H1 (cell line): Measurements from ENCODE around the gene MCCC1. TPM values are rescaled to one million over a fixed set of nuclear protein-coding genes. Genes with fewer than 3 reads are reported as not detected.

Source experiments
- NRF1 ChIP-seq: IDR thresholded peaks from 2 replicates; pipeline ENCODE4 v1.6.1; 2011; ENCODE audit warnings: mild to moderate bottlenecking, low read depth, low read length, improper control_type of control experiment
- SAP30 ChIP-seq: fragments of 300-600 bp; sonication (generic); IDR thresholded peaks from 2 replicates; pipeline ENCODE4 v1.7.1; 2012; ENCODE audit warnings: low read length, moderate library complexity, mild to moderate bottlenecking, inconsistent platforms; ENCODE audit not compliant: insufficient read depth, insufficient replicate concordance
- polyA plus RNA-seq, 7 experiments: library from polyadenylated mRNA; depleted of rRNA in 3 of 7; stranded (reverse) in 5 of 7; unstranded in 2 of 7; fragments of >200 nt in 5 of 7; fragments of 200-250 nt in 2 of 7; gene quantifications; 1 replicate in 5 of 7; 2 replicates in 1 of 7; 4 replicates in 1 of 7; pipeline versions ENCODE4 v1.2.1 to v1.2.3, GENCODE V29; 2011 to 2013; ENCODE audit warnings: missing spikeins in 2 of 7, mixed read lengths in 2 of 7
- total RNA-seq: library from RNA; stranded (reverse); fragmentation: NEBNext Ultra II Directional; extraction: Animal tissue kit (Norgen Biotek cat#: 25700); gene quantifications from 2 replicates; pipeline ENCODE4 v1.2.1, GENCODE V29; 2021
- TF ChIP-seq, protein P1 (sequence below): fragments of 300-600 bp; sonication (generic); IDR thresholded peaks from 2 replicates; pipeline ENCODE4 v1.7.1; 2012; ENCODE audit warnings: low read length, moderate library complexity, mild to moderate bottlenecking, inconsistent platforms; ENCODE audit not compliant: insufficient replicate concordance
- TF ChIP-seq, protein P2 (sequence below): IDR thresholded peaks from 2 replicates; pipeline ENCODE4 v1.6.1; 2011; ENCODE audit warnings: low read length, improper control_type of control experiment

Gene MCCC1
- total and polyA plus RNA-seq, 2 of the 8 experiments (the other 6 are each of a cell fraction or from before 2014, with no cell fraction given), result 10.8 to 21.5 TPM

DNA sequence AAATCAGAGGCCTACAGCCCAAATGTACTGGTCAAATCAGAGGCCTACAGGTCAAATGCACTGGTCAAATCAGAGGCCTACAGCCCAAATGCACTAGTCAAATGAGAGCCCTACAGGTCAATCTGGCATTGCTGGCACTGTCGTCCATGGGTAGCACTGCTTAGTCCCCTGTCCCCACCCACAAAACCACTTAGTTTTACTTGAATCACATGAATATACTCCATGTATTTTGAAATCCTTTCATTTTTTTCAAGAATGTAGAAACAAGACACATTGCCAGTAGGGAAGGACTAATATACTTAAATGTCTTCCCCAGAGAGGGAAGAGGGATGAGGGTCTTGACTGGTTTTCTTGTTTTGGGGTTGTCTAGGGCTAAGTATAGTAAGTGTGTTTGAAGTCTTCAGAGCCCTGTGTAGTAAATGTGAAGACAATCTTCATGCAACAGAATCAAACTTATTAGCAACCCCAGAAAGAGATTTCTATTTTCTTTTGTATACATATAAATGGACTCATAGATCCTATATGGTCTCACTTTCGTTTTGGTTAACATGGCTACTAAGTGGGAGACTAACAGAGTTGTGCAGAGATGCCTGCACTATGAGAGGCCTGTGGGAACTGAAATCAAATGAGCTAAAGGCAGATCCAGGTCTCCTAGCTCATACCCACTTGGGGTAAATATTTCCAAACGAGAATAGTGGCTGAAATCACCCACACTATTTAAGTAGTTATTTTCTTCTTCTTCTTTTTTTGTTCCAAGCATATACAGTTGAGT lies 80.7 kb downstream of the MCCC1 start (continued):
- TF ChIP-seq, protein P1, sequence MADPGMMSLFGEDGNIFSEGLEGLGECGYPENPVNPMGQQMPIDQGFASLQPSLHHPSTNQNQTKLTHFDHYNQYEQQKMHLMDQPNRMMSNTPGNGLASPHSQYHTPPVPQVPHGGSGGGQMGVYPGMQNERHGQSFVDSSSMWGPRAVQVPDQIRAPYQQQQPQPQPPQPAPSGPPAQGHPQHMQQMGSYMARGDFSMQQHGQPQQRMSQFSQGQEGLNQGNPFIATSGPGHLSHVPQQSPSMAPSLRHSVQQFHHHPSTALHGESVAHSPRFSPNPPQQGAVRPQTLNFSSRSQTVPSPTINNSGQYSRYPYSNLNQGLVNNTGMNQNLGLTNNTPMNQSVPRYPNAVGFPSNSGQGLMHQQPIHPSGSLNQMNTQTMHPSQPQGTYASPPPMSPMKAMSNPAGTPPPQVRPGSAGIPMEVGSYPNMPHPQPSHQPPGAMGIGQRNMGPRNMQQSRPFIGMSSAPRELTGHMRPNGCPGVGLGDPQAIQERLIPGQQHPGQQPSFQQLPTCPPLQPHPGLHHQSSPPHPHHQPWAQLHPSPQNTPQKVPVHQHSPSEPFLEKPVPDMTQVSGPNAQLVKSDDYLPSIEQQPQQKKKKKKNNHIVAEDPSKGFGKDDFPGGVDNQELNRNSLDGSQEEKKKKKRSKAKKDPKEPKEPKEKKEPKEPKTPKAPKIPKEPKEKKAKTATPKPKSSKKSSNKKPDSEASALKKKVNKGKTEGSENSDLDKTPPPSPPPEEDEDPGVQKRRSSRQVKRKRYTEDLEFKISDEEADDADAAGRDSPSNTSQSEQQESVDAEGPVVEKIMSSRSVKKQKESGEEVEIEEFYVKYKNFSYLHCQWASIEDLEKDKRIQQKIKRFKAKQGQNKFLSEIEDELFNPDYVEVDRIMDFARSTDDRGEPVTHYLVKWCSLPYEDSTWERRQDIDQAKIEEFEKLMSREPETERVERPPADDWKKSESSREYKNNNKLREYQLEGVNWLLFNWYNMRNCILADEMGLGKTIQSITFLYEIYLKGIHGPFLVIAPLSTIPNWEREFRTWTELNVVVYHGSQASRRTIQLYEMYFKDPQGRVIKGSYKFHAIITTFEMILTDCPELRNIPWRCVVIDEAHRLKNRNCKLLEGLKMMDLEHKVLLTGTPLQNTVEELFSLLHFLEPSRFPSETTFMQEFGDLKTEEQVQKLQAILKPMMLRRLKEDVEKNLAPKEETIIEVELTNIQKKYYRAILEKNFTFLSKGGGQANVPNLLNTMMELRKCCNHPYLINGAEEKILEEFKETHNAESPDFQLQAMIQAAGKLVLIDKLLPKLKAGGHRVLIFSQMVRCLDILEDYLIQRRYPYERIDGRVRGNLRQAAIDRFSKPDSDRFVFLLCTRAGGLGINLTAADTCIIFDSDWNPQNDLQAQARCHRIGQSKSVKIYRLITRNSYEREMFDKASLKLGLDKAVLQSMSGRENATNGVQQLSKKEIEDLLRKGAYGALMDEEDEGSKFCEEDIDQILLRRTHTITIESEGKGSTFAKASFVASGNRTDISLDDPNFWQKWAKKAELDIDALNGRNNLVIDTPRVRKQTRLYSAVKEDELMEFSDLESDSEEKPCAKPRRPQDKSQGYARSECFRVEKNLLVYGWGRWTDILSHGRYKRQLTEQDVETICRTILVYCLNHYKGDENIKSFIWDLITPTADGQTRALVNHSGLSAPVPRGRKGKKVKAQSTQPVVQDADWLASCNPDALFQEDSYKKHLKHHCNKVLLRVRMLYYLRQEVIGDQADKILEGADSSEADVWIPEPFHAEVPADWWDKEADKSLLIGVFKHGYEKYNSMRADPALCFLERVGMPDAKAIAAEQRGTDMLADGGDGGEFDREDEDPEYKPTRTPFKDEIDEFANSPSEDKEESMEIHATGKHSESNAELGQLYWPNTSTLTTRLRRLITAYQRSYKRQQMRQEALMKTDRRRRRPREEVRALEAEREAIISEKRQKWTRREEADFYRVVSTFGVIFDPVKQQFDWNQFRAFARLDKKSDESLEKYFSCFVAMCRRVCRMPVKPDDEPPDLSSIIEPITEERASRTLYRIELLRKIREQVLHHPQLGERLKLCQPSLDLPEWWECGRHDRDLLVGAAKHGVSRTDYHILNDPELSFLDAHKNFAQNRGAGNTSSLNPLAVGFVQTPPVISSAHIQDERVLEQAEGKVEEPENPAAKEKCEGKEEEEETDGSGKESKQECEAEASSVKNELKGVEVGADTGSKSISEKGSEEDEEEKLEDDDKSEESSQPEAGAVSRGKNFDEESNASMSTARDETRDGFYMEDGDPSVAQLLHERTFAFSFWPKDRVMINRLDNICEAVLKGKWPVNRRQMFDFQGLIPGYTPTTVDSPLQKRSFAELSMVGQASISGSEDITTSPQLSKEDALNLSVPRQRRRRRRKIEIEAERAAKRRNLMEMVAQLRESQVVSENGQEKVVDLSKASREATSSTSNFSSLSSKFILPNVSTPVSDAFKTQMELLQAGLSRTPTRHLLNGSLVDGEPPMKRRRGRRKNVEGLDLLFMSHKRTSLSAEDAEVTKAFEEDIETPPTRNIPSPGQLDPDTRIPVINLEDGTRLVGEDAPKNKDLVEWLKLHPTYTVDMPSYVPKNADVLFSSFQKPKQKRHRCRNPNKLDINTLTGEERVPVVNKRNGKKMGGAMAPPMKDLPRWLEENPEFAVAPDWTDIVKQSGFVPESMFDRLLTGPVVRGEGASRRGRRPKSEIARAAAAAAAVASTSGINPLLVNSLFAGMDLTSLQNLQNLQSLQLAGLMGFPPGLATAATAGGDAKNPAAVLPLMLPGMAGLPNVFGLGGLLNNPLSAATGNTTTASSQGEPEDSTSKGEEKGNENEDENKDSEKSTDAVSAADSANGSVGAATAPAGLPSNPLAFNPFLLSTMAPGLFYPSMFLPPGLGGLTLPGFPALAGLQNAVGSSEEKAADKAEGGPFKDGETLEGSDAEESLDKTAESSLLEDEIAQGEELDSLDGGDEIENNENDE, result no peak
- TF ChIP-seq NRF1, result no peak
- TF ChIP-seq, protein P2, sequence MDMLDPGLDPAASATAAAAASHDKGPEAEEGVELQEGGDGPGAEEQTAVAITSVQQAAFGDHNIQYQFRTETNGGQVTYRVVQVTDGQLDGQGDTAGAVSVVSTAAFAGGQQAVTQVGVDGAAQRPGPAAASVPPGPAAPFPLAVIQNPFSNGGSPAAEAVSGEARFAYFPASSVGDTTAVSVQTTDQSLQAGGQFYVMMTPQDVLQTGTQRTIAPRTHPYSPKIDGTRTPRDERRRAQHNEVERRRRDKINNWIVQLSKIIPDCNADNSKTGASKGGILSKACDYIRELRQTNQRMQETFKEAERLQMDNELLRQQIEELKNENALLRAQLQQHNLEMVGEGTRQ, result no peak
- TF ChIP-seq SAP30, result no peak
